Right lobe of liver (tissue), 6 donors: Measurements from ENCODE around the gene C11orf71. TPM values are rescaled to one million over a fixed set of nuclear protein-coding genes. Genes with fewer than 3 reads are reported as not detected.
A peak's percentile ranks its signal among the peaks of the same experiment; 100 is the strongest.

Experiments used
- ATAC-seq, 4 donors: fragments of 200-7000 bp; cut with Tn5 transposase; one replicate each; pipeline ENCODE4 v1.9.1; 2020; ENCODE audit warnings: mild to moderate bottlenecking in 4 of 4, moderate library complexity in 4 of 4
- DNase-seq, 3 donors: peaks; one replicate each; pipeline ENCODE4 v3.0.0-alpha.2; 2020
- H3K27ac ChIP-seq, 3 donors: fragments of 200-600 bp; one replicate each; pipeline ENCODE4 v1.8.0; 2022
- H3K27me3 ChIP-seq, 2 donors: fragments of 200-600 bp; one replicate each; pipeline ENCODE4 v1.8.0; 2022
- H3K36me3 ChIP-seq, 4 donors: fragments of 200-600 bp; sonication (generic) in 1 of 4; one replicate each; pipeline versions ENCODE4 v1.5.1 to v1.8.0; 2017 to 2022; ENCODE audit warnings: control low read depth in 1 of 4
- H3K4me1 ChIP-seq, 4 donors: fragments of 200-600 bp; sonication (generic) in 1 of 4; one replicate each; pipeline versions ENCODE4 v1.5.1 to v1.8.0; 2017 to 2022; ENCODE audit warnings: control low read depth in 1 of 4
- H3K4me3 ChIP-seq, 3 donors: fragments of 200-600 bp; one replicate each; pipeline ENCODE4 v1.8.0; 2022
- H3K9me3 ChIP-seq, 4 donors: fragments of 200-600 bp; sonication (generic) in 1 of 4; one replicate each; pipeline versions ENCODE4 v1.5.1 to v1.8.0; 2017 to 2022; ENCODE audit warnings: control low read depth in 1 of 4
- CTCF ChIP-seq, 4 donors: fragments of 200-600 bp in 3 of 4; fragments of 450-650 bp in 1 of 4; IDR thresholded peaks; one replicate each; pipeline versions ENCODE4 v1.5.1 to v1.8.0; 2016 to 2022; ENCODE audit warnings: antibody characterized with exemption in 4 of 4, mild to moderate bottlenecking in 2 of 4
- POLR2A ChIP-seq: fragments of 450-650 bp; IDR thresholded peaks from one replicate; pipeline ENCODE4 v1.6.1; 2017; ENCODE audit warnings: antibody characterized with exemption, mild to moderate bottlenecking
- WGBS: methylation state at CpG from one replicate; pipeline ENCODE4 v1.1.6; 2018; ENCODE audit warnings: low coverage, low lambda C conversion rate; ENCODE audit not compliant: insufficient coverage; ENCODE audit errors: missing lambda C conversion rate; 5-methylcytosine and 5-hydroxymethylcytosine counted together
- intact Hi-C, 2 donors: fragments of 100-400 bp; cut with DNase I; formaldehyde crosslinking; loops; one replicate each; pipeline versions ENCODE4 v1.11.2 to v1.14.1; 2022
- total RNA-seq, 6 experiments: library from RNA; depleted of rRNA in 2 of 6; stranded (reverse); fragments of >200 nt in 2 of 6; fragmentation: NEBNext Ultra II Directional in 3 of 6; extraction: Animal tissue kit (Norgen Biotek cat#: 25700) in 3 of 6; gene quantifications; one replicate each; pipeline versions ENCODE4 v1.1.0 to v1.2.4, GENCODE V29; 2016 to 2023
- donor health status: DM: no; HTN: yes; CAD: no.
- donor health status: DM: no; HTN: no; CAD: no.
- donor health status: DM: no; HTN: no; CAD: no.
- donor health status: DM: no; HTN: yes; CAD: no.
- donor health status: DM: no; HTN: yes; CAD: no.

The C11orf71 gene
- total RNA-seq, 6 experiments from 2014 or later, result 4.9 to 13.4 (median 8.6) TPM

DNA sequence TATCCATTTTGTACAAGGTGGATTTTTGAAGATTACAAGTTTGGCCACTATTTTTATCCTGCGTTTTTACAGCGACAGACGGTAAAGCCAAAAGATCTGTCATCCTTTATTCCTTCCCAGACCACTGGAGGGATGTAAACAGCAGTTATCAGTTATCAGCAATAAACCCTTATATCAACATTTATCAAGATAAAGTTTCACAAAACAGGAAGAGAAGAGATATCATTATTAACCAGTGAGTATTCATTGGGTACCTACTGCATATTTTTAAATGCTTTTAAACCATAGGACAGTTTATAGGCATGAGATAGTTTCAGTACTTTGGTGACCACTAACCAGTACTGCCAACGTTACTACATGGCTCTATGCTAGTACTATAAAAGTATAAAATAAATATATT, 33.1 kb upstream of the C11orf71 start:
- TF ChIP-seq POLR2A (no peak), CTCF (IDR thresholded peaks at IDR 0.05) (no peak)
- no peak overlapping the region for H3K27ac ChIP-seq
- ATAC-seq, result no peak
- no peak overlapping the region for H3K4me3 ChIP-seq
- intact Hi-C loops, result no loop called here
- H3K4me1 ChIP-seq, result no peaks in the 10 kb centered on the region
- H3K9me3 ChIP-seq, result no peaks in the 10 kb centered on the region
- no peak for DNase-seq
- H3K27me3 ChIP-seq, result no peaks in the 10 kb centered on the region
- H3K36me3 ChIP-seq, result no peaks in the 10 kb centered on the region
- WGBS, result 83% methylated on average over 4 of the region's 4 CpGs

DNA sequence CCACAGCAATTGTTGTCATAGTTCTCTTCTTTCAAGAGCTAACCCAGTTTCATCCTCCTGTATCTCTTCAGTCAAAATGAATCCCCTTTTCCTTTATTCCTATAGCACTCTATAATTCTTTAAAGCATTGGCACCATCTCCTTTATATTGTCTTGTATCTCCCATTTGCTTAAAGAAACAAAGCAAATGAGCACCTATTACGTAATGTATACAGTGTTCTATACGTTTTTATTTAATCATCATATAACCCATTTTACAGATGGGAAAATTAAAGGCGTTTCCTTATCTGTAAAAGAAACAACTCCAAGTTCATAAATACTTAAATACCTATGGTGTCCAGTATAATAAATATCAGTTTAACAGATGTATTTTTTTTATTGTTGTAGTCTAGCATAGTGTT, 32.6 kb upstream of the C11orf71 start:
- no peak for DNase-seq
- TF ChIP-seq CTCF (IDR thresholded peaks at IDR 0.05), result no peak
- TF ChIP-seq POLR2A, result no peak
- H3K4me1 ChIP-seq, result no peaks in the 10 kb centered on the region
- no peaks in the 10 kb centered on the region for H3K9me3 ChIP-seq
- H3K27me3 ChIP-seq, result no peaks in the 10 kb centered on the region
- H3K36me3 ChIP-seq, result no peaks in the 10 kb centered on the region
- no peak overlapping the region for H3K27ac ChIP-seq
- no peak overlapping the region for H3K4me3 ChIP-seq
- intact Hi-C loops, result no loop called here
- 76% methylated on average over 3 of the region's 3 CpGs for WGBS
- no peak for ATAC-seq

- no peak for TF ChIP-seq CTCF (IDR thresholded peaks at IDR 0.05)
- TF ChIP-seq POLR2A, result no peak
- intact Hi-C loops, result no loop called here
- no peaks in the 10 kb centered on the region for H3K4me1 ChIP-seq
- no peaks in the 10 kb centered on the region for H3K27me3 ChIP-seq
- no peak for DNase-seq
- no peak for ATAC-seq
- no peak overlapping the region for H3K27ac ChIP-seq
- no peak overlapping the region for H3K4me3 ChIP-seq
- H3K36me3 ChIP-seq, result no peaks in the 10 kb centered on the region
- H3K9me3 ChIP-seq, result no peaks in the 10 kb centered on the region
These were observed 30.0 kb upstream of the C11orf71 start for GRCh38 chr11:114430290-114430689.

GRCh38 chr11:114426280-114426679, 26.0 kb upstream of the C11orf71 start:
- Histone ChIP-seq H3K27me3 (no peaks in the 10 kb centered on the region), H3K4me1 (no peaks in the 10 kb centered on the region), H3K4me3 (no peak overlapping the region), H3K9me3 (no peaks in the 10 kb centered on the region), H3K36me3 (no peaks in the 10 kb centered on the region), H3K27ac (no peak overlapping the region)
- TF ChIP-seq CTCF (IDR thresholded peaks at IDR 0.05) (no peak), POLR2A (no peak)
- 80% methylated on average over 1 of the region's 4 CpGs for WGBS
- peak in 3 of 4 donors; percentile 20 to 54 (median 42) for ATAC-seq
- intact Hi-C loops, result no loop called here
- peak in 1 of 3 donors; percentile 56 for DNase-seq

DNA sequence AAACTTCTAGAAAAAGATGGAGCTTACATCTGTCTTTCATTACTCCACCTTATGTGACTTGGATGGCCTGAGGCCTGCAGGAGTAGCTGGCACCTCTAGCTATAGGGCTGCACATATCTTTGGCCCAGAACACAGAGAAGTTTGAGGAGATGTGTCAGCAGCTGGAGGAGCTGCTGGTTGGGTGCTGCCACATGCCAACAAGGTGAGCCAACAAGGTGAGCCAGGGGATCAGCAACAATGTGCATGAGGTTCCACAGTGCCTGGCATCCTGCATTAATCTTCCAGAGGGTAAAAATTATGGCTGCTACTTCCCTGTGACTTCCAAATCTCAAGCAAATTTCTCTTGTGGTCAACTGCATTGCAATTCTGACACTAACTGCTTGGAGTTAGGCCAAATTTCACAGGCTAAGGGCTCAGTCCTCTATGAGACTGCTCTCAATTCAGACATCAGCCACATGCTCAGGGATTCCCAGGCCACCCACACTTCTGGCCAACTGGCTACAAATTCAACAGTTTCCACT, 16.2 kb upstream of the C11orf71 start:
- H3K36me3 ChIP-seq, result no peaks in the 10 kb centered on the region
- H3K27me3 ChIP-seq, result no peaks in the 10 kb centered on the region
- TF ChIP-seq CTCF (IDR thresholded peaks at IDR 0.05) (no peak), POLR2A (no peak)
- H3K9me3 ChIP-seq, result no peaks in the 10 kb centered on the region
- ATAC-seq, result no peak
- no peak overlapping the region for H3K27ac ChIP-seq
- H3K4me3 ChIP-seq, result no peak overlapping the region
- no peaks in the 10 kb centered on the region for H3K4me1 ChIP-seq
- no peak for DNase-seq
- intact Hi-C loops, result no loop called here
